HFFc6 (cell line): ENCODE results near the gene MEIG1. TPM values are rescaled to one million over a fixed set of nuclear protein-coding genes. Genes with fewer than 3 reads are reported as not detected.
"Not testable (repeated sequence)": the region's sequence is repeated elsewhere in the genome, so short reads cannot be mapped to it uniquely, and the experiment has no call there.

ENCODE experiments used
- DNase-seq: peaks from one replicate; pipeline ENCODE4 v3.0.0-alpha.2; 2018
- H3K27ac Mint-ChIP-seq: 2 replicates; pipeline ENCODE4 v1.8.0; 2020; ENCODE audit warnings: mild to moderate bottlenecking, mixed read lengths
- H3K27me3 Mint-ChIP-seq: 2 replicates; pipeline ENCODE4 v1.8.0; 2021; ENCODE audit warnings: mild to moderate bottlenecking, moderate library complexity, mixed read lengths; ENCODE audit not compliant: insufficient read depth
- H3K36me3 Mint-ChIP-seq: 2 replicates; pipeline ENCODE4 v1.8.0; 2021; ENCODE audit warnings: low read depth, mixed read lengths
- H3K4me1 Mint-ChIP-seq: 2 replicates; pipeline ENCODE4 v1.8.0; 2020; ENCODE audit warnings: low read depth, mixed read lengths
- H3K4me3 Mint-ChIP-seq: 2 replicates; pipeline ENCODE4 v1.8.0; 2020; ENCODE audit warnings: mild to moderate bottlenecking, moderate library complexity, mixed read lengths
- H3K9me3 Mint-ChIP-seq: 2 replicates; pipeline ENCODE4 v1.8.0; 2020; ENCODE audit warnings: mild to moderate bottlenecking, mixed read lengths
- total RNA-seq, 6 experiments: library from RNA; stranded (reverse); fragmentation: NEBNext Ultra II Directional; extraction: Animal tissue kit (Norgen Biotek cat#: 25700); gene quantifications; 2 replicates in 1 of 6; 3 replicates in 5 of 6; pipeline ENCODE4 v1.2.3, GENCODE V29; 2021
- TF ChIP-seq, protein P1 (sequence below): fragments of 200-600 bp; sonication (generic); IDR thresholded peaks from 2 replicates; pipeline ENCODE4 v1.5.0; 2021; ENCODE audit warnings: antibody characterized with exemption, mild to moderate bottlenecking

MEIG1 gene
- total RNA-seq, 6 experiments from 2014 or later: 0.30 to 0.57 TPM; not detected in 4

DNA sequence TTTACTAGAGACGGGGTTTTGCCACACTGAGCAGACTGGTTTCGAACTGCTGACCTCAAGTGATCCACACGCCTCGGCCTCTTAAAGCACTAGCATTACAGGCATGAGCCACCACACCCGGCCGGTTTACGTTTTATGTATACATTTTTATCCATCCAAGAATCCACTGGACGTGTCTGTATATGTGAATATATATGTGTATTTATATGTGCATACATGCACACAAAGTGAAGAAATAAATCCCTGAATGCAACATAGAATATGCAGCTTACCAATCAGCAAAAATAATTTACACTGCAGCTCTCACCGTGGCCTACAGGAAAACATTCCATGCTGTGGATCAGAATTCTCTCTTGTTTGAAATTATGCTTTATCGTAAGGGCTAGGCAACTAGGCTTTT, 28.6 kb upstream of the MEIG1 start:
- Mint-ChIP-seq H3K4me3 (no peak overlapping the region), H3K27me3 (no peaks in the 10 kb centered on the region), H3K4me1 (0 out of 2 replicates have a peak, but pooled peaks cover 5% of the 10 kb centered on the region), H3K27ac (no peak overlapping the region), H3K9me3 (no peaks in the 10 kb centered on the region), H3K36me3 (peaks cover 32% of the 10 kb centered on the region)
- TF ChIP-seq, protein P1, sequence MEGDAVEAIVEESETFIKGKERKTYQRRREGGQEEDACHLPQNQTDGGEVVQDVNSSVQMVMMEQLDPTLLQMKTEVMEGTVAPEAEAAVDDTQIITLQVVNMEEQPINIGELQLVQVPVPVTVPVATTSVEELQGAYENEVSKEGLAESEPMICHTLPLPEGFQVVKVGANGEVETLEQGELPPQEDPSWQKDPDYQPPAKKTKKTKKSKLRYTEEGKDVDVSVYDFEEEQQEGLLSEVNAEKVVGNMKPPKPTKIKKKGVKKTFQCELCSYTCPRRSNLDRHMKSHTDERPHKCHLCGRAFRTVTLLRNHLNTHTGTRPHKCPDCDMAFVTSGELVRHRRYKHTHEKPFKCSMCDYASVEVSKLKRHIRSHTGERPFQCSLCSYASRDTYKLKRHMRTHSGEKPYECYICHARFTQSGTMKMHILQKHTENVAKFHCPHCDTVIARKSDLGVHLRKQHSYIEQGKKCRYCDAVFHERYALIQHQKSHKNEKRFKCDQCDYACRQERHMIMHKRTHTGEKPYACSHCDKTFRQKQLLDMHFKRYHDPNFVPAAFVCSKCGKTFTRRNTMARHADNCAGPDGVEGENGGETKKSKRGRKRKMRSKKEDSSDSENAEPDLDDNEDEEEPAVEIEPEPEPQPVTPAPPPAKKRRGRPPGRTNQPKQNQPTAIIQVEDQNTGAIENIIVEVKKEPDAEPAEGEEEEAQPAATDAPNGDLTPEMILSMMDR: no peak
- no peak for DNase-seq

GRCh38 chr10:14936584-14936983, 22.6 kb upstream of the MEIG1 start:
- no peaks in the 10 kb centered on the region for H3K9me3 Mint-ChIP-seq
- TF ChIP-seq, protein P1: no peak
- H3K4me1 Mint-ChIP-seq: peaks cover 7% of the 10 kb centered on the region; the same call in 1 of the 2 replicates
- H3K36me3 Mint-ChIP-seq: peaks cover 28% of the 10 kb centered on the region; the same call in 1 of the 2 replicates
- no peak for DNase-seq
- H3K27me3 Mint-ChIP-seq: no peaks in the 10 kb centered on the region
- no peak overlapping the region for H3K4me3 Mint-ChIP-seq
- H3K27ac Mint-ChIP-seq: no peak overlapping the region; the same call in 1 of the 2 replicates

GRCh38 chr10:14938971-14939370, 20.2 kb upstream of the MEIG1 start:
- H3K4me3 Mint-ChIP-seq, H3K9me3 Mint-ChIP-seq, H3K27me3 Mint-ChIP-seq, H3K4me1 Mint-ChIP-seq: not testable (repeated sequence)
- DNase-seq: peak; percentile 8
- peaks cover 23% of the 10 kb centered on the region; the same call in 1 of the 2 replicates for H3K36me3 Mint-ChIP-seq
- peak overlapping the region; percentile 52; the same call in 1 of the 2 replicates for H3K27ac Mint-ChIP-seq

- H3K36me3 Mint-ChIP-seq: peaks cover 28% of the 10 kb centered on the region; the same call in 1 of the 2 replicates
- not testable (repeated sequence) for DNase-seq
Observed at GRCh38 chr10:14942147-14942949, 16.8 kb upstream of the MEIG1 start.

DNA sequence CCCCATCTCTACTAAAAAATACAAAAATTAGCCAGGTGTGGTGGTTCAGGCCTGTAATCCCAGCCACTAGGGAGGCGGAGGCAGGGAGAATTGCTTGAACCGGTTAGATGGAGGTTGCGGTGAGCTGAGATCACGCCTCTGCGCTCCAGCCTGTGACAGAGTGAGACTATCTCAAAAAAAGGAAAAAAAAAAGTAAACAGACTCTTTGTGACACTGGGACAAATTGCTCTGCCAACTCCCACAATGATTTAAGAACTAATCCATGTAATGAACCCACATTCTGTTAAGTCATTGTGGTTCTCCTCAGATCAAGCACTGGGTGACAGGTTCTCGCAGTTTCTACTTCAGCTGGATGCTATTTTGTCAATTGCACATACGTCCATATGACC, 16.2 kb upstream of the MEIG1 start:
- H3K36me3 Mint-ChIP-seq: peaks cover 29% of the 10 kb centered on the region; the same call in 1 of the 2 replicates
- H3K9me3 Mint-ChIP-seq, H3K4me1 Mint-ChIP-seq, H3K27me3 Mint-ChIP-seq, H3K4me3 Mint-ChIP-seq, DNase-seq, H3K27ac Mint-ChIP-seq: not testable (repeated sequence)

More at GRCh38 chr10:14942147-14942949, 16.8 kb upstream of the MEIG1 start:
- not testable (repeated sequence) for H3K27me3 Mint-ChIP-seq, H3K4me3 Mint-ChIP-seq, H3K4me1 Mint-ChIP-seq, H3K9me3 Mint-ChIP-seq
- peak overlapping the region; percentile 20; the same call in 1 of the 2 replicates for H3K27ac Mint-ChIP-seq

GRCh38 chr10:14945108-14945507, 14.1 kb upstream of the MEIG1 start:
- Mint-ChIP-seq H3K4me1 (no peaks in the 10 kb centered on the region), H3K27me3 (no peaks in the 10 kb centered on the region; the same call in 1 of the 2 replicates), H3K4me3 (no peak overlapping the region), H3K36me3 (peaks cover 25% of the 10 kb centered on the region; the same call in 1 of the 2 replicates), H3K9me3 (no peaks in the 10 kb centered on the region), H3K27ac (no peak overlapping the region)
- DNase-seq: no peak
- TF ChIP-seq, protein P1: no peak

- TF ChIP-seq, protein P1: no peak
- no peak overlapping the region for H3K4me3 Mint-ChIP-seq
- DNase-seq: no peak
- no peaks in the 10 kb centered on the region; the same call in 1 of the 2 replicates for H3K27me3 Mint-ChIP-seq
- peaks cover 8% of the 10 kb centered on the region for H3K4me1 Mint-ChIP-seq
- no peak overlapping the region for H3K27ac Mint-ChIP-seq
- H3K9me3 Mint-ChIP-seq: no peaks in the 10 kb centered on the region
- peaks cover 23% of the 10 kb centered on the region; the same call in 1 of the 2 replicates for H3K36me3 Mint-ChIP-seq
Observed at GRCh38 chr10:14947268-14947667, 11.9 kb upstream of the MEIG1 start.
